ENCODE data around the gene GP9.
A peak's percentile ranks its signal among the peaks of the same experiment; 100 is the strongest.

Gene GP9

DNA sequence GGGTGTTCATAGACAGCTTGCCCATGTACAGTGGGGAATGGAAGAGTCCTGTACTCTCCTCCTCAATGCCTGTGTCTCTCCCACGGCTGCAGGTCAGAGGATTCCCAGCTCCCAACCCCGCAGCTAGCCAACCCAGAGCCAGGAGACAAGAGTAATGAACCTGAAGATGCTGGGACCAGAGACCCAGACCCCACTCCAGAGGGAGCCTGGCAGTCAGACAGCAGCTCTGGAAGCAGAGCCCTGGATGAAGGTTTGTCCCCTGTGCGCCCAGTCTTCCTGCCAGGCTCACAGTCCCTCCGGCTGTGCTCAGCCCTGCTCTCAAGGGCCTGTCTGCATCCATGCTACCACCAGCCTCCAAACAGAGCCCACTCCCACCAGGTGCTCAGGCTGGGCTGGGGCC, 30.0 kb upstream of the GP9 start:
- DNase-seq, result no peak

DNA sequence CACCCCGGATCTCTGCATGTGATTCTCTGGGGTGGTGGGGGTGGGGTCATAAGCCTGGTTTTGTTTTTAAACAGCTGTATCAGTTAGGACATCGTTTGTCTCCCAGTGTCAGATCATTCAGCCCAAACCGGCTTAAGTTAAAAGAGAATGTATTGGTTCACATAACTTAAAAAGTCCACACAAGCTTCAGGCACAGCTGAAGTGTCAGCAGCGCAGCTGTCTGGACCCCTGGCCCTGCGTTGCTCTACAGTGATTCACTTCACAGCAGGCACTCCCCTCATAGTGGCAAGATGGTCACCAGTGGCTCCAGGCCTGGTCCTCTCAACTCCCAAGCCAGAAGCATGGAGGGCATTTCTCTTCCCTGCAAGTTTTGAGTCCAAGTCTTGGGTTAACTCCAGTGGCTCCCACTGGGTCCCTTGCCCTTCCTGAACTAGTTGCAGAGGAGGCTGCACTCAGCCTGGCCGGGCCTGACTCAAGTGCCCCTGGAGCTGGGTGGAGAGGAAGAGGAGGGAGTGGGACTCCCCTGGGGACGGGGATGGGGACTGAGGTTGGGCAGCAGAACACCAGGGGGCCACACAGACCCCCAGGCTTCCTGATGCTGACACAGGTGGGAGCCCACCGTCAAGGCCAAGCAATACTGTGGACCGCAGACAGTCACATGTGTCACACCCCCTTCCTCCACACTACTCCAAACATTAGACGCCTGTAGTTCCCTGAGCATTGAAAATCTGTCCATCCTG, 28.9 kb upstream of the GP9 start:
- DNase-seq, result no peak

DNA sequence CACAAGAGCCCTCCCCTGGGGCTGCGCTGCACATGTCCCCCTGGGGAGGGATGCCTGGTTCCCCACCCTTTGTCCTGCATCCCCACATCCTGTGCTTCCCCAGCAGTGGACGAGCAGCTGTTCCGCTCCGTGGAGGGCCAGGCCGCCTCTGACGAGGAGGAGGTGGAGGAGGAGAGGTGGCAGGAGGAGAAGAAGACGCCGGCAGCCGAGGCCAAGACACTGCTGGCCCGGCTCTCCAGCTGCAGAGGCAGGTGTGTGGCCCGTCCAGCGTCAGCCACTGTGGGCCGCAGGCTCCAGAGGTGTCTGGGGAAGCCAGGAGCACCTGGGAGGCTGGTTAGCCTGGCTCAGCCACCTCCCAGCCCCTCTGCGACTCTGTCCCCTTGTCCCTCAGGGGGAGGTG, 27.9 kb upstream of the GP9 start:
- DNase-seq, result no peak

DNA sequence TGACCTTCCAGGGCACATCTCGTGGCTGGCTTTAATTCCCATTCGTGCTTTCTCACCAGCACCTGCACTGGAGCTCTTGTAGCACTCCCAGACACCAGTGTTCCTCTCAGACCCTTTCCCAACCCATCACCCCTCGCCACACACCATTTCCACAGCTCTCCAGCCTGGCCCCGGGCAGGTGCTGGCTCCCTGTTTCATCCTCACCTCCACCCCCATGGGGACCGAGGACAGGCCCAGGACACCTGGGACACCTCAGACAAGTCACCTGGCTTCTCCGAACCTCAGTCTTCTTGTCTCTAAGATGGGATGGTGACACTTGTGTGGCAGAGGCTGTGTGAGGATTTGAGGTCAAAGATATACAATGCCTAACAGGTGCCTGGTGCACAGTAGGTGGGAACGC, 27.4 kb upstream of the GP9 start:
- no peak for DNase-seq

DNA sequence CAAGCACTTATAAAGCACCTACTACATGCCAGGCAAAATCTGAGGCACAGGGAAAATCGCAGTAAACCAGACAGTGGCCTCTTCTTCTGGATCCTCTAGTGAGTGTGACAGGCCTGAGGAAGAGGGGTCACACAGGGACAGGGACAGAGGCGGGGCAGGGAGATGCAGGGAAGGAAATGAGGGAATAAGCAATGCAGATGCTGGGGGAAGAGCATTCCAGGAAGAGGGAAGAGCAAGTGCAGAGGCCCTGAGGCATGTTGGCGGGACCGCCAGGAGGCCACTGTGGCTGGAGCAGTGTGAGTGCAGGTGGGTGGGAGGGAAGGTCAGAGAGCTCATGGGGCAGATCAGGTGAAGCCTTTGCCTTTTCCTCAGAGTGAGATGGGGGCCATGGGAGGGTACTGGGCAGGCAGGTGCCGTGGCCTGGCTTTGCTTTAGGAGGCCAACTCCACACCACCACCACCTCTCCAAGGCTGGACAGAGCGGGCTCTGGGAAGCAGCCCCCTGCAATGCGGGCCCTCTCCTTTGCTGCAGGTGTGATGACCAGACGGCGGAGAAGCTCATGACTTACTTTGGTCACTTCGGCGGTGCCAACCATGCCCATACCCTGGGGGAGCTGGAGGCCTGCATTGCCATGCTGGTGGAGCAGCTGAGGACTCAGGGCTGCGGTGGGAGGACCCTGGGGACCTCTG, 26.8 kb upstream of the GP9 start:
- no peak for DNase-seq

DNA sequence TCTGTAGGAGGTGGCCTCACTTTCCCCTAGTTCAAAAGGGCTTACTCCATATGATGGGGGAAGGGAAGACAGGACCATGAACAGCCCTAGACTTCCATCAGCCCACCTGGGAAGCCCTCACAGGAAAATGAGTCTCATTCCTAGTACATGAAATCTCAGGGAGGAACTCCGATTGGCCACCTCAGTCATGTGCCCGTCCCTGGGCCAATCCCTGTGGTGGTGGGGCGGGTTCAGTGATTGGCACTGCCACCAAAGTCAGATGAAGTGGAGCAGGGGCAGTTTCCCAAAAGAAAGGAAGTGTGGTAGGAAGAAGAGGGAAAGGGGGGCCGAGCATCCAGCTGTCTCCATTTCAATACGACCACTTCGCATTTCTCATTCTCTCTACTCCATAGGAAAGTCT, 25.9 kb upstream of the GP9 start:
- DNase-seq, result no peak

DNA sequence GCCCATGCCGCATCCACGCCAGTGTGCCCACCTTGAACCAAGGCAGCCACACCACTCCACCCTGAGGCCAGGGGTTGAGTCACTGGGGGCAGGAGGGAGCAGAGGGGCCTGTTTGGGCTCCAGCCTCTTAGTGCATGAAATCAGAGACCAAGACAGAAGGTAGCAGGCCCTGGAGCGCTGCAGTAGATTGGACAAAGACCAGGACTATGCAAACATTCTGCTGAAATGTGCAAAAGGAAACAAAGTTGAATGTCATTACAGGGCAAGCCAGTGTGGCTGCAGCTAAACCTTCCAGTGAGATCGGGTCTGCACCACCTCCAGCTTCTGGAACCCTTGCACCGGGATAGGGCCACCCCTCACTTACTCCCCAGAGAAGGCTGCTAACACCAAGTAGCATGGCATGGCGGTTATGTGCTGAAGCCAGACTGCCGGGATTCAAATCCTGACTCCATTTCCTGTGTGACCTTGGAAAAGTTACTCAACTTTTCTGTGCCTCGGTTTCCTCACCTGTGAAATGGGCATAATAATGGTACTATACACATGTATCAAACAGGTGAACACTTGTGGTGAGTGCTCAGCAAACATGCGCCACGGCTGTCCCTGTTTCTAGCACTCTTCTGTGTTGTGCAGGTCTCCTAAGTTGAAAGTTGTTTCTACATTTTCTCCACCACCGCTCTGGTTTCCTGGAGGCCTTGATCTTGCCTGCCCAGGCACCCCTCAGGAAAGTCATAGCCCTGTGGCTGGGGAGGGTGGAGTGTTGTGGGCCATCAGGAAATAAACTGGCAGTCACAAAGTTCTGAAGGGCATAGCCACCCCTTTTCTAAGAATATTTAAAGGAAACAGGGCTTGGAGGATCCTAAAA, 25.0 kb upstream of the GP9 start:
- no peak for DNase-seq

DNA sequence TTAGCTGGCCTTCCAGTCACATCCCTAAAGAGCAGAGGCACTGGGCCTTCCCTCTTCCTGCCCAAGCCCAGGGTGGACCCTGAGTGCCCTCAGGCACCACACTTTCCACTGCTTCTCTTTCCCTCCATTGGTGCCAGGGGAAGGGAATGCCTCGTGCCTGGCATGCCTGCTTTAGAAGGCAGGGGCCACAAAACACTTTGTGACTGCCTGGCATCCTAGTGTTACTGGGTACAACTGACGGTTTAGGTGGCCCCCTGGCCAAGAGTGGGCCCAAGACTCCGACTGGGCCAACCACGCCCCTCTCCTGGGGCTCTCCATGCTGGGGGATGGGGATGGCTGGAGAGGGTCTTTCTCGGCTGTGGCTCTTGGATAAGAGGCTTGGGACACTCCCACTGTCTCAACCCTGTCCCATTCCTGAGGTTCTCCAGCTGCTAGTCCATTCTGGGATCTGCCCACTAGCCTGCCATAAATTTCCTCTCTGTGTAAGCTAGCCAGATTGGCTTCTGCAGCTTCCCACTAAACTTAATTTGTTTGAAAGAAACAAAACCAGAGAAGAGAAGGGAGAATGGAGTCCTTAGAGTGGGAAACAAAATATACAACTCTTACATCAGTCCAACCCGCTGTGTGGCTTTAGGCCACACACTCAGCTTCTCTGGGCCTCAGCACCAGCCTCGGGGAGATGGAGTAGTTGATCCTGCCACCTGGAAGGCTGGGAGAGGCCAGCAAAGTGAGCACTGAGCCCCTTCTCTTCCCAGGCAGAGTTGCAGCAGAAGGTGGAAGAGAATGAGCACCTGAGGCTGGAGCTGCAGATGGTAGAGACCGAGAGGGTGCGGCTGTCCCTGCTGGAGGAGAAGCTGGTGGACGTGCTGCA, 24.1 kb upstream of the GP9 start:
- DNase-seq, result no peak

DNA sequence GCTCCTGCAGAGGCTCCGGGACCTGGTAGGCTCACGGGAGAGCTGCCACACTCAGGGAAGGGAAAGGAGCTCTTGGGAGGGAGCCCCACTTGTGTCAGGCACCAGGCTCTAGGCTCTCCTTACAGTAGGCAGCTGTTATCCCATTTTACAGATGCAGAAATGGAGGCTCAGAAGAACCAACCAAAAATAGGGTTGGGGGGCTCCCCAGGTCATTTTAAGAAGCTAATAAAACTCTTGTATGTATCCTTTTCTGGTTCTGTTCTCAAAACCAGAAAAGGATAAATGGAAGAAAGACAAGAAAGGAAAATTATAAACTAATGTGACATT, 23.5 kb upstream of the GP9 start:
- DNase-seq, result no peak

DNA sequence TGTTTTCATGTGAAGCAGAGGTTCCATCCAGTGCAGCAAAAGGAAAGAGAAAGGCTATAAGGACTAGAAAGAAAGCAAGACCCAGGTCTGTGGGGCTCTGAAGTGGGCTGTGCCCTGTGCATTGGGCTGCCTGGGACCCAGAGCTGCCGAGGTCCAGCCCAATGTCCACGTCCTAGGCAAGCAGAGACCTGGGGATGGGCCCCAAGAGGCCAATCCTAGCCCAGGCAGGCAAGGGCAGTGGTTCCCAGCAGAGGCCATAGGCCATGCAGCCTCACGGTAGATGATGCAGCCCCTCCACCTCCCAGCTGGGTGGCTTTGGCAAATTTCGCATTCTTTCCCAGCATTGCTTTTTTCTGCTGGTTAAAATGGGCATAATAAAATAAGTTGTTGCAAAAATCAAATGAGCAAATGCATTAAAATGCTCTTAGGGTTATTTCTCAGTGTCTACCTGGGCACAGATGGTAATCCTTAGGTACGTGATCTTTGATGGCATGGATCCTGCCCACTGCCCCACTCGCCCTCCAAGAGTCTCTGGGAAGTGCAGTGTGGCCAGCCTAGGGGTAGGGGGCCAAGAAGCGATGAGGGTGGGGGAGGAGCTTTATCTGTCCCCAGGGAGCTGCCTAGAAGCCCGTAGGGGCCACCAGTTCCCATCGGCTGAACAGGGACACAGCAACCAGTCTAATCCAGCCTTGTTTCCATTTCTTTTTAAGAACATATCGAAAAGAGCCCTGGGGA, 22.3 kb upstream of the GP9 start:
- no peak for DNase-seq

DNA sequence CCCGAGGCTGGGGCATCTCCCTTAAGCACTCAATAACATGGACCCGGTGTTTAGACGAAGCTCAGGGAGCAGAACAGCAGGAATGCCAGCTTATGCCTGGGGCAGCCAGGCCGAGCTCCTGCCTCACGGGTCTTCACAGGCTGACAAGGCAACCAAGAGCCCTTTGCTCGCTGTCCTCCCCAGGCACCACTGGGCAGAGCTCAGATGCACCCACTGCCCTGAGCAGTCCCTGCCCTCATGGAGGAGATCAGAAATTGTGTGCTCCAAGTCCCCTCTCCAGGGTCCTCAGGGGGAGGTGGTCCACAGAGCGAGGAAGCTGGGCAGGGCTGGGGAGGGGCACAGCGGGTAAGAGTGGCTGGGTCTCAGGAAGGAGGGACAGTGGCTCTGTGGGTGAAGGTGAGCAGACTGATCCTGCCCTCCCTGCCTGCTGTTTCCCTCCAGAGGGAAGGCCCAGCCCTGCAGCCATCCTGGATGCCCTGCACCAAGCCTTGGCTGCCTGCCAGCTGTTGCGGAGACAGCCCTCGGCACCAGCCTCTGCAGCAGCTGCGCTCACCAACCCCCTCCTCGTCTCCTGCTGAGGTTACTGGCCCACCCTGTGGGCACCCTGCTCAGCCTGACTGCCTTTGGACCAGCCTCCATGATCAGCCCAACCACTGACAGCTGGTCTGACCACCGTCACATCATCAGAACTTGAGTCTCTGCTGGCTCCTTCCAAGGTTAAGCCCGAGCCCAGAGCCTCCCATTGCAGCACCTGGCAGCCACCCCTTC, 21.1 kb upstream of the GP9 start:
- DNase-seq, result peak; percentile 82

DNA sequence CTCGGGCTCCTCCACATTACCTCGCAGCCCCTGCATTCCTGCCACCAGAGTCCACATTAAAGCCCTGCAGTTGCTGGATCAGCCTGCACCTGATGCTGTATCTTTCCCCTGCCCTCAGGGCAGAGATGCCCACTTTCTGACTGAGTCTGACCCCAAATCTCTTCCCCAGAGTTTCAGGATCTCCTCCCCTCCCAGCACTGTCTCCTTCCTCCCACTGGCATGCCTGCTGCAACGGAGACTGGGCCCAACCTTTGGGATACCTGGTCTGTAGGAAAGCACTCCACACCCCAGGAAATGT, 20.6 kb upstream of the GP9 start:
- DNase-seq, result no peak

DNA sequence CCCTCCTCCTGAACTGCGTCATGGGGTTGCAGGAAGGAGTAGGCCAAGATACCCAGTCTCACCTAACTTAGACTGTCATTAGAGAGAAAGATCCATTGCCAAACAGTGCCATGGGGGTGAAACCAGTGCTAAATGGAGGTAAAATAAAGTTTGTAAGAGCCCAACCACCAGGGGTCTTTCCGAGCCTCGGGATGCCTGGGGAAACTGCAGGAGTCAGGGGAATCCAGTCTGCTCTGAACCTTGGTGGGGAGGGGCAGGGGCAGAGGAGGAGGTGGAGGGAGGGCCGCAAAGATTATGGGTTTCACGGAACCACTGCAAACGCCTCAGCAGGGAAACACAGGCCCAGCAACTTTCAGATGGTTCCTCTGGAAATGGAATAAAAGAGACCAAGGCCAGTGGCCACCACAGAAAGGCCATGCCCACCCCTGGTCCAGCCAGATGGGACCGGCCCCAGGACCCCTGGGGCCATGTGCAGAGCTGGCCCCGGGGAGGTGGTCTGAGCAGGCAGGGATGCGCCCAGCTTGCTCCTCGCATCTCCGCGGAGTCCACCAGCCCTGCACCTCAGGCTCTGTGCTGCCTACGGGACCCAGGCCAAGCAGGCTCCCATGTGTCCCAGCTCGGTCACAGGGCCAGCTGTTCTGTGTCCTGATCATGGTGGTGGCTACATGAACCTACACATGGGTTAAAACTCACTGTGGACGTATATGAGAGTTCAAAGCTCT, 19.8 kb upstream of the GP9 start:
- no peak for DNase-seq

DNA sequence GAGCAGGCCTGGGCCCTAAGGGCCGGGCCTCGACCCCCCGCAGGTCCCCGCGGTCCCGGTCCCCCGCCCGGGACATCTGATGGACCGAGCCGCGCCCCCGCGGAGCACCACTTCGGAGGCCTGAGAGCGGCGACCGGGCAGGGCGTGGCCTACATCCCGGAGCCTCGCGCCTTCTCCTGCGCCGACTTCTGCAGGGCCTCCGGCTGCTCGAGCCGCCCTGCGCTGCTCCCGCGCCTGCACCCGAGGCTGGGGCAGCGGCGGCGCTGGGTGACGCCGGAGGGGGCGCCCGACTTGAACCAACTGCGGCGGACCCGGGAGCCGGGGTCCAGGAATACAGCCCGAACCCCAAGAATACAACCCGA, 14.9 kb upstream of the GP9 start:
- DNase-seq, result no peak

DNA sequence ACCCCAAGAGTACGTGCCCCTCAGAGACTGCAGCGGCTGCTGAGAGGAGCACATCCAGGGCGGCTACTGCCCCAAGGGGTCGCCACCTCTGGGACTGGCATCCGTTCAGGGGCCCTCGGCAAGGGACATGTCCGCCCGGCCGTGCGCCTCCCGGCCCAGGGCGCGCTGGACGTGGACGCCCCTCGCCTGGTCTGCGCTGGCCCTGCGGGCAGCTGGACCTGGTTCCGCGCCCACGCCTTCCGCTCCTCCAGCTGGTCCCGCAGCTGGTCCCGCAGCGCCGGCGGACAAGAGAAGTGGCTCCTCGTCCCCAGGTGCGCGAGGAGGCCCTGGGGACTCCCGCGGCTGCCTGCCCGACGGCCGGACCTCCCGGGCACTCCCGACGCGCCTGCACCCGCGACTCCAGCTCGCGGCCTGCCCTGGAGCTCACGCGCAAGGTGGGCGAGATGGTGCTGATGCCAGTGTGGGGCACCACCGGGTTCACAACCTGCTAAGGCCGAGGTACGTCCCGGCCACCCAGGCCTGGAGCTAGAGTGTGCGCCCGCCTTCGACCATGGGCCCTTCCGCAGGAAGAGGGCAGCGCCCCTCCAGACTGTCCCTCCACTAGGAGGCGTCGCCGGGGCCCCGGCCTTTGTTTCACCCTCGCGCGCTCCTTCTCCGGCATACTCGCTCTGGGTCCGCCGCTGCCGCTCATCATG, 14.4 kb upstream of the GP9 start:
- DNase-seq, result no peak

DNA sequence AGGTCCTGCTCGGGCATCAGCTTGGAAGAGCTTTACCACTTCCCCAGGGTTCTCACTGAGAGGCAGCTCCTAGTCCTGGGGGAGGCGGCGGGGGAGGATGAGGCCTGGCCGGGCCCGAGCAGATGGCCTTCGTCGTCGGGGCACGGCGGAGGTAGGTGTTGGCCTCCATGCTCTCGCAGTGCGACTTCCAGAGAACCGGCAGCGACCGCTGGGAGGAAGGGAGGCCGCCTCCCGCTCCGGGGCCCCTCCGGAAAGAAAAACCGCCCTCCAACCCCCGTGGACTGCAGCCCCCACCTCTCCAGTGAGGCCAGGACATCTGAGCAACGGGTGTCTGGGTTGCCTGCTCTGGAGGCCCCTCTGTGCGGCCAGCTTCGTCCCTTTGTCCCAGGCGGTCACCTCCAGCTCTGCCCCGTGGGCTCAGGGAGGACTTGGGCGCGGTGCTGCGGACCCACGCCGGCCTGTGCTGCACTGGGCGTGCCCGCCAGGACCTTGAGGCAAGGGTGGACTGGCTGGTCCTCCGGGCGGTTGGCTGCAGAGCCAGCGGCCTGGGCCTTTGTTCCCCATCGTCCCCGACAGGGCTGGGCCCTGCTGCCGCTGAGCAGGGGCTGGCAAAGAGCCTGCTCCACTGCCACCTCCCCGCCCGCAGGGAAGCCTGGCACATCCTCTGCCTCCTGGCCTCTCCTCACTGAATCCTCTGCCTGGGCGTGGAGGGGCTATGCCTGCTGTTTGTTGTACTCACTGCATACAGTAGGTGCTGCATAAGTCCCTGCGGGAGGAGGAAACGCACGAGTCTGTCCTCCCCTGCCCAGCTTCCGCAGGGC, 13.6 kb upstream of the GP9 start:
- no peak for DNase-seq

DNA sequence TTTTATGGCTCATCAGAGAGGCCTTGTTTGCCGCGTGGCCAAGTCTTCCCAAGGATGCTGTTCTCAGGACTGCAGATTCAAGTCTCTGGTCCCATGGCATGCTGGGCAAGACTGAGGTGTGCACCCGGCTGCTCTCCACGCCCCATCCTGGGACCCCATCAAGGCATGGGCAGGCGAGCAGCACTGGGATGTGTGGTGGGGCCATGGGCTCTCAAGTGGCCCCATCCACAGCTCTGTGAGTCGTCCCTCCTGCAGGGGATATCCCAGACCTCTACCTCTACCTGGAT, 13.1 kb upstream of the GP9 start:
- no peak for DNase-seq

DNA sequence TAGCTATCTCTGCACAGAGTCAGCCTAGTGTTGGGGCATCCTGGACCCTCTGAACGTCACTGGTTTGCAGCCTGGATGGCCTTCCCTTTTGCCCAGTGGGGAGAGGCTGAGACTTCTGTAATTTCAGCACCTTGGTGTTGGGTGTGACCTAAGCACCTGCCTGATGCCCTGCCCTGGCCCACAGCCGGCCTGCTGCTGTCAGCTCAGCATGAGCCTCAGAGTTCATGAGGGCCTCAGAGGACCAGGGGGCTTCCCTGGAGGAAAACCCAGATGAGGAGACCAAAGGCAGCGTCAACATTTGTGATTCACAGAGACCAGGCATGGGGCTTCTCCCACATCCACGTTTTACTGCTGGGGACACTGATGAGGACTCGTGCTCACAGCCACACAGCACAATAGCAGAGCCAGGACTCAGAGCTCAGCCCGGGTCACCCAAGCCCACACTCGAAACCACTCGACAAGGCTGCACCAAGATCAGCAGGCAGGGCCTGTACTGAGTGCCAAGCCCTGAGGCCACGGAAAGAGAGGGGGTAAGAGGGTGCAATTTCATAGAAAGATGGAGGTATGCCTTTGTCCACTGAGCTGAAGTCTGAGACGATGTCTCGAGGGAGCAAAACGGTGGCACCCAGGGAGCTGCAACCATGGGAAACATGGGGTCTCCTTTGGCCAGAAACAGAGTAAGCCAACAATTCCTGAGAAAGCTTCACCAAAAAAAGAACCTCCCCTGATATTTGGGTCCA, 9.9 kb upstream of the GP9 start:
- no peak for DNase-seq

DNA sequence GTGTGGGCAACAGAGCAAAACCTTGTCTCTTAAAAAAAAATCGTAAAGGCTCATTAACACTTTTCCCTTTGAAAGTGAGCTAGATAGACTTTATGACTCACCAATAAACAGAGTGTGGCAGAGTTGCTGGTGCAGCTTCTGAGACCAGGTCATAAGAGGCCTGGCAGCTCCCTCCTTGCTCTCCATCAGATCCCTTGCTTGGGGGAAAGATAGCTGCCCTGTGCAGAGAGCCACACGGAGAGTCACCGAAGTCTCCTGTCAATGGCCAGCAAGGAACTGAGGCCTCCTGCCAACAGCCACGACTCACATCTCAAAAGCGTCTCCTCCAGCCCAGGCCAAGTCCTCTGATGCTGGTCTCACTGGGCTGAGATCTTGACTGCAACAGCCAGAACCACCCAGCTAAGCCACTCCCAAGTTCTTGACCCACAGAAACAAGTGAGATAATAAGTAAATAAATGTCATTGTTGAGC, 8.7 kb upstream of the GP9 start:
- no peak for DNase-seq
